Astrocyte (in vitro differentiated cells and primary cell): ENCODE data around the gene ULK4.

ENCODE experiments used
- EZH2 ChIP-seq: IDR thresholded peaks from 2 replicates; pipeline ENCODE4 v1.6.1; 2012; ENCODE audit warnings: mild to moderate bottlenecking, low read length, inconsistent platforms; ENCODE audit not compliant: insufficient read depth
- TF ChIP-seq, protein P1 (sequence below): IDR thresholded peaks from 2 replicates; pipeline ENCODE4 v1.5.1; 2011; ENCODE audit warnings: low read depth, mild to moderate bottlenecking, inconsistent platforms, low read length, moderate library complexity; ENCODE audit not compliant: insufficient read depth

- TF ChIP-seq, protein P1, sequence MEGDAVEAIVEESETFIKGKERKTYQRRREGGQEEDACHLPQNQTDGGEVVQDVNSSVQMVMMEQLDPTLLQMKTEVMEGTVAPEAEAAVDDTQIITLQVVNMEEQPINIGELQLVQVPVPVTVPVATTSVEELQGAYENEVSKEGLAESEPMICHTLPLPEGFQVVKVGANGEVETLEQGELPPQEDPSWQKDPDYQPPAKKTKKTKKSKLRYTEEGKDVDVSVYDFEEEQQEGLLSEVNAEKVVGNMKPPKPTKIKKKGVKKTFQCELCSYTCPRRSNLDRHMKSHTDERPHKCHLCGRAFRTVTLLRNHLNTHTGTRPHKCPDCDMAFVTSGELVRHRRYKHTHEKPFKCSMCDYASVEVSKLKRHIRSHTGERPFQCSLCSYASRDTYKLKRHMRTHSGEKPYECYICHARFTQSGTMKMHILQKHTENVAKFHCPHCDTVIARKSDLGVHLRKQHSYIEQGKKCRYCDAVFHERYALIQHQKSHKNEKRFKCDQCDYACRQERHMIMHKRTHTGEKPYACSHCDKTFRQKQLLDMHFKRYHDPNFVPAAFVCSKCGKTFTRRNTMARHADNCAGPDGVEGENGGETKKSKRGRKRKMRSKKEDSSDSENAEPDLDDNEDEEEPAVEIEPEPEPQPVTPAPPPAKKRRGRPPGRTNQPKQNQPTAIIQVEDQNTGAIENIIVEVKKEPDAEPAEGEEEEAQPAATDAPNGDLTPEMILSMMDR: no peak
- no peak for TF ChIP-seq EZH2
Observed at GRCh38 chr3:41250825-41251224, 711.1 kb downstream of the ULK4 start.
